Keratinocyte (primary cell): Measurements from ENCODE around the gene UAP1.

Experiments
- CTCF ChIP-seq, 3 experiments: IDR thresholded peaks in 1 of 3; conservative IDR thresholded peaks in 1 of 3; optimal IDR thresholded peaks in 1 of 3; 2 replicates in 2 of 3; 3 replicates in 1 of 3; pipeline versions ENCODE3 to v1.5.1; 2011; ENCODE audit warnings: low read length in 3 of 3, mild to moderate bottlenecking in 3 of 3, moderate library complexity in 2 of 3, control low read depth in 1 of 3, inconsistent platforms in 1 of 3; ENCODE audit not compliant: insufficient read depth in 2 of 3; ENCODE audit errors: extremely low read depth in 1 of 3
- EZH2 ChIP-seq: IDR thresholded peaks from one replicate; pipeline ENCODE4 v1.6.1; 2012; ENCODE audit warnings: inconsistent platforms, mild to moderate bottlenecking, low read length, moderate library complexity

GRCh38 chr1:162617513-162617912 is 56.0 kb downstream of the UAP1 start:
- no peak for TF ChIP-seq CTCF (optimal IDR thresholded peaks at IDR 0.05 in 1 of 3, IDR thresholded peaks at IDR 0.05 in 1 of 3, conservative IDR thresholded peaks at IDR 0.05 in 1 of 3; ENCODE audit: extremely low read depth in 1 of 3, insufficient read depth in 2 of 3, low read length in 3 of 3)
- no peak for TF ChIP-seq EZH2
